Smooth muscle cell (in vitro differentiated cells): Measurements from ENCODE around the gene PCP2. TPM values are rescaled to one million over a fixed set of nuclear protein-coding genes. Genes with fewer than 3 reads are reported as not detected.

Source experiments
- DNase-seq: peaks from one replicate; lab custom pipeline; 2025; ENCODE audit not compliant: unreplicated experiment; lab: John Stamatoyannopoulos, UW
- H2AFZ ChIP-seq: fragments of 200-600 bp; sonication (generic); 2 replicates; pipeline ENCODE4 v1.6.0; 2016; ENCODE audit warnings: antibody characterized with exemption, low read depth, mild to moderate bottlenecking
- H3F3A ChIP-seq: fragments of 200-600 bp; sonication (generic); 2 replicates; pipeline ENCODE4 v1.6.0; 2017; ENCODE audit warnings: antibody characterized with exemption, low read depth
- H3K27ac ChIP-seq: fragments of 200-600 bp; sonication (generic); 2 replicates; pipeline ENCODE4 v1.5.1; 2016; ENCODE audit warnings: low read depth, mild to moderate bottlenecking
- H3K27me3 ChIP-seq: fragments of 200-600 bp; sonication (generic); 2 replicates; pipeline ENCODE4 v1.6.1; 2016; ENCODE audit warnings: low read depth, mild to moderate bottlenecking
- H3K36me3 ChIP-seq: fragments of 200-600 bp; sonication (generic); 2 replicates; pipeline ENCODE4 v1.5.1; 2016; ENCODE audit warnings: low read depth
- H3K4me1 ChIP-seq: fragments of 200-600 bp; sonication (generic); 2 replicates; pipeline ENCODE4 v1.5.1; 2016; ENCODE audit warnings: low read depth
- H3K4me2 ChIP-seq: fragments of 200-600 bp; sonication (generic); 2 replicates; pipeline ENCODE4 v1.6.0; 2016; ENCODE audit warnings: mild to moderate bottlenecking
- H3K4me3 ChIP-seq: fragments of 200-600 bp; sonication (generic); 2 replicates; pipeline ENCODE4 v1.5.1; 2016; ENCODE audit warnings: mild to moderate bottlenecking
- H3K79me2 ChIP-seq: fragments of 200-600 bp; sonication (generic); 2 replicates; pipeline ENCODE4 v1.6.0; 2016; ENCODE audit warnings: low read depth, mild to moderate bottlenecking
- H3K9ac ChIP-seq: fragments of 200-600 bp; sonication (generic); 2 replicates; pipeline ENCODE4 v1.6.0; 2016; ENCODE audit warnings: low read depth
- H3K9me3 ChIP-seq: fragments of 200-600 bp; sonication (generic); replicated peaks from 2 replicates; pipeline ENCODE4 v1.5.1; 2016; ENCODE audit warnings: low read depth
- H4K20me1 ChIP-seq: fragments of 200-600 bp; sonication (generic); 2 replicates; pipeline ENCODE4 v1.6.0; 2016; ENCODE audit warnings: low read depth
- WGBS: methylation state at CpG from one replicate; pipeline ENCODE4 v1.1.7; 2016; ENCODE audit warnings: low lambda C conversion rate; 5-methylcytosine and 5-hydroxymethylcytosine counted together
- polyA plus RNA-seq: library from polyadenylated mRNA; unstranded; fragments of >200 nt; fragmentation: Nextera tagmentation; extraction: Ambion mirVana; gene quantifications from 2 replicates; pipeline ENCODE4 v1.2.1, GENCODE V29; 2016
- total RNA-seq: library from RNA; depleted of rRNA; stranded (reverse); fragments of >200 nt; gene quantifications from 2 replicates; pipeline ENCODE4 v1.2.3, GENCODE V29; 2014
- TF ChIP-seq, protein P1 (sequence below): fragments of 200-600 bp; sonication (generic); IDR thresholded peaks from 2 replicates; pipeline ENCODE4 v1.5.1; 2017; ENCODE audit warnings: borderline replicate concordance, mild to moderate bottlenecking, antibody characterized with exemption; ENCODE audit not compliant: insufficient read depth, poor library complexity, severe bottlenecking

Gene PCP2
- total and polyA plus RNA-seq, 2 experiments from 2014 or later = 0.35 TPM; not detected in 1

DNA sequence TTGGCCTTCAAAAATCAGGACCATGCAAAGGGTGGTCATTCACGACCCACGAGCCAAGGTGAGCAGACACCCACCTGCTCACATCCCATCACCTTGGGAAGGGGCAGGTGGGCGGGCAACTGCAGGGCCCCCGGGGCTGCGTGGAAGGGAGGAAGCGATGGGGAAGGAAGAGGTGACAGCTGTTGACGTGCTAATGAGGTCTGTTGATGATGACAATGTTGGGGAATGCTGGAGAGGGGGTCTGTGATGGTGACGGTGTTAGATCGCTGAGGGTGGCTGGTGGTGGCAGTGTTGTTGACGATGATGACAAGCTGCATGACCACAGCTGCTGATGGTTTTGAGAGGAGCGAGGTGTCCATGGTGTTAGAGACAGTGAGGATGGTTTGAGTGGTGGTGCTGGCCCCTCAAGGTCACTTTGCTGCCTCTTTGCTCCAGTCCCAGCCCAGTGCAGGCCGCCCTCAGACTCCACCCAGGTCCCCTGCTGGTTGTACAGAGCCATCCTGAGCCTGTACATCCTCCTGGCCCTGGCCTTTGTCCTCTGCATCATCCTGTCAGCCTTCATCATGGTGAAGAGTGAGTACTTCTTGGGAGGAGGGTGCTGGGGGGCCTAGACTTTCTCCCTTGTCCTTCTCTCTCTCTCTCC, 44.3 kb upstream of the PCP2 start:
- Histone ChIP-seq H3K4me3 (no peak overlapping the region), H3K36me3 (no peaks in the 10 kb centered on the region), H4K20me1 (peaks cover 10% of the 10 kb centered on the region), H2AFZ (no peak overlapping the region), H3K27me3 (peaks cover 15% of the 10 kb centered on the region), H3K79me2 (peaks cover 5% of the 10 kb centered on the region), H3K27ac (no peak overlapping the region), H3K4me1 (no peaks in the 10 kb centered on the region), H3K9ac (no peak overlapping the region), H3F3A (no peaks in the 10 kb centered on the region), H3K4me2 (no peak overlapping the region), H3K9me3 (no peaks in the 10 kb centered on the region)
- TF ChIP-seq, protein P1, sequence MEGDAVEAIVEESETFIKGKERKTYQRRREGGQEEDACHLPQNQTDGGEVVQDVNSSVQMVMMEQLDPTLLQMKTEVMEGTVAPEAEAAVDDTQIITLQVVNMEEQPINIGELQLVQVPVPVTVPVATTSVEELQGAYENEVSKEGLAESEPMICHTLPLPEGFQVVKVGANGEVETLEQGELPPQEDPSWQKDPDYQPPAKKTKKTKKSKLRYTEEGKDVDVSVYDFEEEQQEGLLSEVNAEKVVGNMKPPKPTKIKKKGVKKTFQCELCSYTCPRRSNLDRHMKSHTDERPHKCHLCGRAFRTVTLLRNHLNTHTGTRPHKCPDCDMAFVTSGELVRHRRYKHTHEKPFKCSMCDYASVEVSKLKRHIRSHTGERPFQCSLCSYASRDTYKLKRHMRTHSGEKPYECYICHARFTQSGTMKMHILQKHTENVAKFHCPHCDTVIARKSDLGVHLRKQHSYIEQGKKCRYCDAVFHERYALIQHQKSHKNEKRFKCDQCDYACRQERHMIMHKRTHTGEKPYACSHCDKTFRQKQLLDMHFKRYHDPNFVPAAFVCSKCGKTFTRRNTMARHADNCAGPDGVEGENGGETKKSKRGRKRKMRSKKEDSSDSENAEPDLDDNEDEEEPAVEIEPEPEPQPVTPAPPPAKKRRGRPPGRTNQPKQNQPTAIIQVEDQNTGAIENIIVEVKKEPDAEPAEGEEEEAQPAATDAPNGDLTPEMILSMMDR = no peak
- DNase-seq = no peak
- WGBS = 59% methylated on average over 12 of the region's 12 CpGs

DNA sequence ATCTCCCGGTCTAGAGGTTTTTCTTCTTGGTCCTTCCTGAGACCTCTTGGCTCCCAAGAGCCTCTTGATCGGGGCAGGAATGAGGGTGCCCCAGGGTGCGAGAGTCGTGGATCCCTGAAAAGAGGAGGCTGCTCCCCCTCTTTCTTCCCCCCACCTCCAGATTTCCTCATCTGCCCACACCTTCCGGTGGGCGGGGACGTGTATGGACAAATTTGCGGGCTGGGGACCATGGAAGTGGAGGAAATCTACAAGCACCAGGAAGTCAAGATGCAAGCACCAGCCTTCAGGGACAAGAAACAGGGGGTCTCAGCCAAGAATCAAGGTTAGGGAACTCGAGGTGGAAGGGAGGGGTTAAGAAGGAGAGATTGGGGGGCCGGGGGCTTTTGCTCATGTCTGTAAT, 43.3 kb upstream of the PCP2 start, which contains the start of gene MCEMP1:
Gene MCEMP1, plus strand, starts transcription at position 237 of the 400 bp plus-strand sequence. Its CDS starts 31 bp downstream, at position 268.
- peaks cover 5% of the 10 kb centered on the region for H3K79me2 ChIP-seq
- WGBS = 78% methylated on average over 10 of the region's 10 CpGs
- no peak within 1 kb of the TSS for H3K4me3 ChIP-seq
- H3K9ac ChIP-seq = no peak within 1 kb of the TSS
- H3F3A ChIP-seq = no peaks in the 10 kb centered on the region
- no peaks in the 10 kb centered on the region for H3K36me3 ChIP-seq
- no peak within 1 kb of the TSS for H3K4me2 ChIP-seq
- TF ChIP-seq, protein P1 = no peak
- no peak for DNase-seq
- H2AFZ ChIP-seq = no peak within 1 kb of the TSS
- H4K20me1 ChIP-seq = peaks cover 1% of the 10 kb centered on the region
- H3K27me3 ChIP-seq = peaks cover 24% of the 10 kb centered on the region
- H3K4me1 ChIP-seq = no peaks in the 10 kb centered on the region
- no peak within 1 kb of the TSS for H3K27ac ChIP-seq
- no peaks in the 10 kb centered on the region for H3K9me3 ChIP-seq

DNA sequence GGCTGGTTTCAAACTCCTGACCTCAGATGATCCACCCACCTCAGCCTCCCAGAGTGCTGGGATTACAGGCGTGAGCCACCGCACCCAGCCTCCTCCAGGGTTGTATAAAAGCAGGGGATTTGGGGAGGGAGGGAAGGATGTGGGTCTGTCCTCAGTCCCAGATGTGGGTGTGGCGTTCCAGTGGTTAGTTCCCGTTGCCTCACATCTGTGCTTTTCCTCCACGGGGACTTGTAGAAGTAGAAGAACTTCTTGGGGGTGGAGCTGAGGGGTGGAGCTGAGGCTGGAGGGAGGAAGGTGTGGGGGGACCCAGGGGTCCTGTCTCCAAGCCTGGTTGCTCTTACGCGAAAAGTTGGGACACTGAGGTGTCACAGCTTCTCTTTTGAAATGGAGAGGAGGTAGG, 42.9 kb upstream of the PCP2 start:
- Histone ChIP-seq H3K36me3 (no peaks in the 10 kb centered on the region), H4K20me1 (no peaks in the 10 kb centered on the region), H3K4me3 (no peak overlapping the region), H3K79me2 (peaks cover 5% of the 10 kb centered on the region), H3K4me1 (no peaks in the 10 kb centered on the region), H3K4me2 (no peak overlapping the region), H3K27me3 (peaks cover 29% of the 10 kb centered on the region), H3K27ac (no peak overlapping the region), H2AFZ (no peak overlapping the region), H3K9me3 (no peaks in the 10 kb centered on the region), H3K9ac (no peak overlapping the region), H3F3A (no peaks in the 10 kb centered on the region)
- 68% methylated on average over 7 of the region's 7 CpGs for WGBS
- TF ChIP-seq, protein P1 = no peak
- DNase-seq = no peak
